Mucosa of descending colon (tissue), 3 donors: ENCODE measurements around the gene ZCCHC7. TPM values are rescaled to one million over a fixed set of nuclear protein-coding genes. Genes with fewer than 3 reads are reported as not detected.

Source experiments
- ATAC-seq: fragments of 200-7000 bp; cut with Tn5 transposase; one replicate; pipeline ENCODE4 v1.9.1; 2020; ENCODE audit warnings: mild to moderate bottlenecking, moderate library complexity
- DNase-seq, 3 donors: peaks; one replicate each; pipeline ENCODE4 v3.0.0-alpha.2; 2020
- H3K36me3 ChIP-seq: fragments of 200-600 bp; one replicate; pipeline ENCODE4 v1.8.0; 2021; ENCODE audit warnings: low read depth, mild to moderate bottlenecking
- H3K4me1 ChIP-seq: fragments of 200-600 bp; one replicate; pipeline ENCODE4 v1.8.0; 2021; ENCODE audit warnings: low read depth, mild to moderate bottlenecking
- H3K4me3 ChIP-seq: fragments of 200-600 bp; one replicate; pipeline ENCODE4 v1.8.0; 2021; ENCODE audit warnings: mild to moderate bottlenecking
- H3K9me3 ChIP-seq: fragments of 200-600 bp; one replicate; pipeline ENCODE4 v1.8.0; 2021; ENCODE audit warnings: mild to moderate bottlenecking
- CTCF ChIP-seq: fragments of 200-600 bp; IDR thresholded peaks from one replicate; pipeline ENCODE4 v1.8.0; 2022; ENCODE audit warnings: antibody characterized with exemption, mild to moderate bottlenecking
- intact Hi-C, 2 donors: fragments of 100-400 bp; cut with DNase I in 1 of 2; cut with micrococcal nuclease in 1 of 2; formaldehyde crosslinking; loops; one replicate each; pipeline versions ENCODE4 v1.11.0 to v1.11.1; 2022; cut with DNase I, micrococcal nuclease
- total RNA-seq, 3 donors: library from RNA; stranded (reverse); fragmentation: NEBNext Ultra II Directional in 2 of 3; extraction: Animal tissue kit (Norgen Biotek cat#: 25700) in 2 of 3; gene quantifications; one replicate each; pipeline versions ENCODE4 v1.2.1 to v1.2.4, GENCODE V29; 2021 to 2023
- donor health status: DM: no; HTN: no; CAD: no; lungs with moderate emphysema.
- donor health status: DM: no; HTN: no; CAD: no.
- donor health status: DM: no; HTN: yes; CAD: no.

The ZCCHC7 gene
- total RNA-seq, 3 donors from 2014 or later, result 18.3 to 25.7 (median 19.7) TPM

GRCh38 chr9:37350486-37351190, 230.3 kb downstream of the ZCCHC7 start:
- no peak for ATAC-seq
- H3K4me1 ChIP-seq, result no peaks in the 10 kb centered on the region
- intact Hi-C loops, result no loop called here
- H3K4me3 ChIP-seq, result no peak overlapping the region
- H3K9me3 ChIP-seq, result no peaks in the 10 kb centered on the region
- no peak for TF ChIP-seq CTCF
- DNase-seq, result no peak
- H3K36me3 ChIP-seq, result no peaks in the 10 kb centered on the region

GRCh38 chr9:37353791-37354190, 233.4 kb downstream of the ZCCHC7 start:
- no peak for TF ChIP-seq CTCF
- Histone ChIP-seq H3K4me3 (no peak overlapping the region), H3K4me1 (no peaks in the 10 kb centered on the region), H3K36me3 (no peaks in the 10 kb centered on the region), H3K9me3 (no peaks in the 10 kb centered on the region)
- intact Hi-C loops, result no loop called here
- ATAC-seq (no peak), DNase-seq (no peak)

GRCh38 chr9:37362430-37362829, 242.1 kb downstream of the ZCCHC7 start:
- intact Hi-C loops, result no loop called here
- Histone ChIP-seq H3K36me3 (no peaks in the 10 kb centered on the region), H3K4me3 (no peak overlapping the region), H3K9me3 (no peaks in the 10 kb centered on the region), H3K4me1 (no peaks in the 10 kb centered on the region)
- TF ChIP-seq CTCF, result no peak
- DNase-seq (no peak), ATAC-seq (no peak)

- H3K9me3 ChIP-seq, result no peaks in the 10 kb centered on the region
- no peaks in the 10 kb centered on the region for H3K4me1 ChIP-seq
- ATAC-seq (no peak), DNase-seq (no peak)
- intact Hi-C loops, result no loop called here
- H3K36me3 ChIP-seq, result no peaks in the 10 kb centered on the region
- no peak for TF ChIP-seq CTCF
- no peak overlapping the region for H3K4me3 ChIP-seq
These were observed 242.8 kb downstream of the ZCCHC7 start for GRCh38 chr9:37363124-37363523.

GRCh38 chr9:37364136-37364535, 243.8 kb downstream of the ZCCHC7 start:
- no peak overlapping the region for H3K4me3 ChIP-seq

More at GRCh38 chr9:37364136-37364535, 243.8 kb downstream of the ZCCHC7 start:
- DNase-seq (no peak), ATAC-seq (no peak)
- no peak for TF ChIP-seq CTCF
- no peaks in the 10 kb centered on the region for H3K4me1 ChIP-seq
- H3K36me3 ChIP-seq, result no peaks in the 10 kb centered on the region
- intact Hi-C loops, result no loop called here
- H3K9me3 ChIP-seq, result no peaks in the 10 kb centered on the region
